ENCODE data around the gene BMPER. TPM values are rescaled to one million over a fixed set of nuclear protein-coding genes. Genes with fewer than 3 reads are reported as not detected.
"Not testable (repeated sequence)": the region's sequence is repeated elsewhere in the genome, so short reads cannot be mapped to it uniquely, and the experiment has no call there.

BMPER gene
- total RNA-seq, 1 experiment from 2014 or later: 0.50 TPM

GRCh38 chr7:34168013-34168412 is 262.7 kb downstream of the BMPER start:
- TF ChIP-seq, protein P1, sequence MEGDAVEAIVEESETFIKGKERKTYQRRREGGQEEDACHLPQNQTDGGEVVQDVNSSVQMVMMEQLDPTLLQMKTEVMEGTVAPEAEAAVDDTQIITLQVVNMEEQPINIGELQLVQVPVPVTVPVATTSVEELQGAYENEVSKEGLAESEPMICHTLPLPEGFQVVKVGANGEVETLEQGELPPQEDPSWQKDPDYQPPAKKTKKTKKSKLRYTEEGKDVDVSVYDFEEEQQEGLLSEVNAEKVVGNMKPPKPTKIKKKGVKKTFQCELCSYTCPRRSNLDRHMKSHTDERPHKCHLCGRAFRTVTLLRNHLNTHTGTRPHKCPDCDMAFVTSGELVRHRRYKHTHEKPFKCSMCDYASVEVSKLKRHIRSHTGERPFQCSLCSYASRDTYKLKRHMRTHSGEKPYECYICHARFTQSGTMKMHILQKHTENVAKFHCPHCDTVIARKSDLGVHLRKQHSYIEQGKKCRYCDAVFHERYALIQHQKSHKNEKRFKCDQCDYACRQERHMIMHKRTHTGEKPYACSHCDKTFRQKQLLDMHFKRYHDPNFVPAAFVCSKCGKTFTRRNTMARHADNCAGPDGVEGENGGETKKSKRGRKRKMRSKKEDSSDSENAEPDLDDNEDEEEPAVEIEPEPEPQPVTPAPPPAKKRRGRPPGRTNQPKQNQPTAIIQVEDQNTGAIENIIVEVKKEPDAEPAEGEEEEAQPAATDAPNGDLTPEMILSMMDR (conservative IDR thresholded peaks at IDR 0.05): no peak
- TF ChIP-seq EZH2 (IDR thresholded peaks at IDR 0.05; ENCODE audit: low read depth): no peak
- no TSS peak for BruUV-seq (replicated peaks)
- Histone ChIP-seq H3K4me1 (replicated peaks; ENCODE audit: insufficient read depth) (no peaks in the 10 kb centered on the region), H3K9me2 (ENCODE audit: insufficient read depth) (no peaks in the 10 kb centered on the region; the same call in 1 of the 2 replicates), H3K9me3 (ENCODE audit: insufficient read depth, low read depth) (no peaks in the 10 kb centered on the region), H3K27ac (no peak overlapping the region), H3K36me3 (ENCODE audit: low read depth) (no peaks in the 10 kb centered on the region), H3K4me2 (no peak overlapping the region), H3K27me3 (ENCODE audit: insufficient read depth, low read depth) (peaks cover 21% of the 10 kb centered on the region; the same call in 1 of the 2 replicates), H3F3A (ENCODE audit: insufficient read depth, low read depth) (no peaks in the 10 kb centered on the region), H2AFZ (no peak overlapping the region), H3K79me2 (ENCODE audit: low read depth) (no peaks in the 10 kb centered on the region), H3K4me3 (no peak overlapping the region), H4K20me1 (ENCODE audit: insufficient read depth) (no peaks in the 10 kb centered on the region; the same call in 1 of the 2 replicates)
- DNase-seq: no peak
- ChIA-PET POLR2A (ENCODE audit: unreplicated experiment) (no interaction called here), CTCF (no interaction called here)
- intact Hi-C loops (cut with micrococcal nuclease; ENCODE audit: unreplicated experiment): no loop called here

DNA sequence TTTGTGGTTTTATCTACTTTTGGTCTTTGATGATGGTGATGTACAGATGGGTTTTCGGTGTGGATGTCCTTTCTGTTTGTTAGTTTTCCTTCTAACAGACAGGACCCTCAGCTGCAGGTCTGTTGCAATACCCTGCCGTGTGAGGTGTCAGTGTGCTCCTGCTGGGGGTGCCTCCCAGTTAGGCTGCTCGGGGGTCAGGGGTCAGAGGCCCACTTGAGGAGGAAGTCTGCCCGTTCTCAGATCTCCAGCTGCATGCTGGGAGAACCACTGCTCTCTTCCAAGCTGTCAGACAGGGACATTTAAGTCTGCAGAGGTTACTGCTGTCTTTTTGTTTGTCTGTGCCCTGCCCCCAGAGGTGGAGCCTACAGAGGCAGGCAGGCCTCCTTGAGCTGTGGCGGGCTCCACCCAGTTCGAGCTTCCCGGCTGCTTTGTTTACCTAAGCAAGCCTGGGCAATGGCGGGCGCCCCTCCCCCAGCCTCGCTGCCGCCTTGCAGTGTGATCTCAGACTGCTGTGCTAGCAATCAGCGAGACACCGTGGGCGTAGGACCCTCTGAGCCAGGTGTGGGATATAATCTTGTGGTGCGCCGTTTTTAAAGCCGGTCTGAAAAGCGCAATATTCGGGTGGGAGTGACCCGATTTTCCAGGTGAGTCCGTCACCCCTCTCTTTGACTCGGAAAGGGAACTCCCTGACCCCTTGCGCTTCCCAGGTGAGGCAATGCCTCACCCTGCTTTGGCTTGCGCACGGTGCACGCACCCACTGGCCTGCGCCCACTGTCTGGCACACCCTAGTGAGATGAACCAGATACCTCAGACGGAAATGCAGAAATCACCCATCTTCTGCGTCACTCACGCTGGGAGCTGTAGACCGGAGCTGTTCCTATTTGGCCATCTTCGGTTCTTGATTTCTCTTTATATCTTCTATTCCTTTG is 269.6 kb downstream of the BMPER start:
- Histone ChIP-seq H2AFZ (peak overlapping the region; percentile 75), H3K4me3 (peak overlapping the region; percentile 54), H3K4me2 (peak overlapping the region; percentile 65)
- H3K36me3 ChIP-seq (ENCODE audit: low read depth); H4K20me1 ChIP-seq (ENCODE audit: insufficient read depth); H3F3A ChIP-seq (ENCODE audit: insufficient read depth, low read depth); H3K79me2 ChIP-seq (ENCODE audit: low read depth); H3K27ac ChIP-seq; H3K9me2 ChIP-seq (ENCODE audit: insufficient read depth); H3K9me3 ChIP-seq (ENCODE audit: insufficient read depth, low read depth); H3K27me3 ChIP-seq (ENCODE audit: insufficient read depth, low read depth); intact Hi-C loops (cut with micrococcal nuclease; ENCODE audit: unreplicated experiment); BruUV-seq (replicated peaks); H3K4me1 ChIP-seq (replicated peaks; ENCODE audit: insufficient read depth); CTCF ChIA-PET: not testable (repeated sequence)
- peak in 1 of 2 experiments; percentile 66 for DNase-seq
- POLR2A ChIA-PET (ENCODE audit: unreplicated experiment): interaction anchor here (0.6 kb wide), 2 partner anchors 65 to 68 kb away, joined by 3 to 6 read pairs; no protein-coding TSS in a partner anchor

DNA sequence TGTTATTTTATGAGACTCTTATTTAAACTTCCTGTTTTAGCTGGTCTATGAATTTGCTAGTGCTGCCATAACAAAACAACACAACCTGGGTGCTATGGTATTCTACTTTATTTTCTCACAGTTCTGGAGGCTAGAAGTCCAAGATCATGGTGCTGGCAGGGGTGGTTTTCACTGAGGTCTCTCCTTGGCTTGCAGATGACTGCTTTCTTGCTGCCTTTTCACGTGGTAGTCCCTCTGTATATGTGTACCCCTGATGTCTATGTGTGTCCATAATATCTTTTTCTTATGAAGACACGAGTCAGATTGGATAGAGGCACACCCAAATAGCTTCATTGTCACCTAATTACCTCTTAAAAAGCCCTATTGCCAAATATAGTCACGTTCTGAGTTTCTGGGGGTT is 270.5 kb downstream of the BMPER start:
- TF ChIP-seq EZH2 (IDR thresholded peaks at IDR 0.05; ENCODE audit: low read depth): no peak
- TF ChIP-seq, protein P1 (conservative IDR thresholded peaks at IDR 0.05): no peak
- POLR2A ChIA-PET (ENCODE audit: unreplicated experiment): interaction anchor here (0.6 kb wide), 1 partner anchor 68 kb away, joined by 6 read pairs; no protein-coding TSS in a partner anchor
- intact Hi-C loops (cut with micrococcal nuclease; ENCODE audit: unreplicated experiment): no loop called here
- Histone ChIP-seq H3K9me2 (ENCODE audit: insufficient read depth) (no peaks in the 10 kb centered on the region; the same call in 1 of the 2 replicates), H3K27me3 (ENCODE audit: insufficient read depth, low read depth) (no peaks in the 10 kb centered on the region), H3K4me2 (peak overlapping the region; percentile 65), H3K4me3 (peak overlapping the region; percentile 54; the same call in 1 of the 2 replicates), H3K27ac (no peak overlapping the region), H4K20me1 (ENCODE audit: insufficient read depth) (no peaks in the 10 kb centered on the region), H3K36me3 (ENCODE audit: low read depth) (no peaks in the 10 kb centered on the region), H3K4me1 (replicated peaks; ENCODE audit: insufficient read depth) (no peaks in the 10 kb centered on the region), H3K79me2 (ENCODE audit: low read depth) (no peaks in the 10 kb centered on the region), H2AFZ (peak overlapping the region; percentile 75; the same call in 1 of the 2 replicates), H3K9me3 (ENCODE audit: insufficient read depth, low read depth) (no peaks in the 10 kb centered on the region), H3F3A (ENCODE audit: insufficient read depth, low read depth) (no peaks in the 10 kb centered on the region)
- no peak for DNase-seq
- CTCF ChIA-PET: no interaction called here
- TSS peak; percentile 69 for BruUV-seq (replicated peaks)
